GM19025 (cell line): ENCODE data around the gene CAPZB.
"Not testable (repeated sequence)": the region's sequence is repeated elsewhere in the genome, so short reads cannot be mapped to it uniquely, and the experiment has no call there.

Source experiments
- ATAC-seq: cut with Tn5 transposase; IDR thresholded peaks from one replicate; pipeline ENCODE4 v1.9.1; 2021; ENCODE audit warnings: mild to moderate bottlenecking, low read depth, moderate library complexity; ENCODE audit not compliant: unreplicated experiment

CAPZB gene

DNA sequence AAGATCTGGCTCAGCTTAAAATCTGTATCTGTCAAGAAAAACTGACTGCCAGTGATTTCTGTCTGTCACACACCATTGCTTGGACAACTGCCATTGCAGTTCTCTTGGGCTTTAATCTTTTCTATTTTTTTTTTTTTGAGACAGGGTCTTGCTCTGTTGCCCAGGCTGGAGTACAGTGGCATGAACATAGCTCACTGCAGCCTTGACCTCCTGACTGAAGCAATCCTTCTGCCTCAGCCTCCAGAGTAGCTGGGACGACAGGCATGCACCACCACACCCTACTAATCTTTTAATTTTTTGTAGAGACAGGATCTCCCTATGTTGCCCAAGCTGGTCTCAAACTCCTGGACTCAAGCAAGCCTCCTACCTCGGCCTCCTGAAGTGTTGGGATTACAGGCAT, 14.5 kb upstream of the CAPZB start:
- not testable (repeated sequence) for ATAC-seq

DNA sequence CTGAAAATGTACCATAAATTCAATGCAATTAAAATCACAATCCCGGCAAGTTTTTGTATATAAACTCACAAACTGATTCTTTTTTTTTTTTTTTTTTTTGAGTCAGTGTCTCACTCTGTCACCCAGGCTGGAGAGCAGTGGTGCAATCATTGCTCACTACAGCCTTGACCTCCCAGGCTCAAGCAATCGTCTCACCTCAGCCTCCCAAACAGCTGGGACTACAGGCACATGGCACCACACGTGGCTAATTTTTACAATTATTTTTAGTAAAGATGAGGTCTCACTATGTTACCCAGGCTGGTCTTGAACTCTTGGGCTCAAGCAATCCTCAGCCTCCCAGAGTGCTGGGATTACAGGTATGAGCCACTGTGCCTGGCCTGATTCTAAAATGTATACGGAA, 12.1 kb upstream of the CAPZB start:
- not testable (repeated sequence) for ATAC-seq

DNA sequence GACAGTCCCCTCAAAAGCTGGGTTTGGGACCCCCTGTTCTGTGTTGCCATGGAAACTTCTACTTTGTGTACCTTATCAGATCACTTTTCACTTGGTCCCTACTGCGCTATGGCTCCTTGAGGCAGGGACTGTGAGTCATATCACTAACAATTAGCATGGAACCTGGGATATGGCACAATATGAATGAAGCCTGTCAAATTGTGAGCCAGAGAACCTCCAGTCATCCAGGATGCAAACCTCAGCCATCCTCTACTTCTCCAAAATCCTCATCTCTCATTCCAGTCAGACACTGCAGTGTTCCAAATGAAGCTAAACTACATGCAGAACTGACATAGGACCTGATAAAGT, 11.2 kb upstream of the CAPZB start:
- ATAC-seq = no peak

DNA sequence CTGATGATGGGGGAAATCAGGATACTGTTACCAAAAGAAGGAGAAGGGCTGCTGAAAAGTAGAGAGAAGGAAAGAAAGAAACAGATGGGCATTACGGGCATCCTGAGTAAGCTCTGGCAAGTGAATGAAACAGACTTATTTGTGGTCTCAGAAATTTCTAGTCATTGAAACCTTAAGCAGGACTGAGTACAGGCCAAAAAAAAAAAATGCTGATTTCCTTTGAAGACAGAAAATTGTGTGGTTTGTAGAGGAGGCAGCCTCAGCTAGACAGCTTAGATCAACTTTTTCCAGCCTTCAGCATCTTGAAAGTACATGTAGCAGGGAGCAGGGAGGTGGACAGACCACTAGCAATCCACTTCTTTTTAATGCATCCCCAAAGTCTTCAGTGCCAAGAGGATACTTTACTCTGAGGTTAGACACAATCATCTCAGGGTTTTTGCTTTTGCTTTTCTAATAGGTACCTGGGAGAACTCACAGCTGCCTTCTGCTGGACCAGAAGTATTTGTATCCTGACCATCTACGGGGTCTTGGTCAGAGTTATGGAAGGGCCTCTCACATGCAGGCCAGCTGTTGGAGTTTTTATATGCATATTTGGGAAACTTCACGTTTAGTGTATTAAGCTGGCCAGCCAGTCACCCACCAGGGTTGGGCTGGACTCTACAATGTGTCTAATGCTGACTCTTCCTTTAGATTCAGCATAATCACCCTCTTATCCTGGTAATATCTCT, 10.6 kb upstream of the CAPZB start:
- ATAC-seq = no peak

DNA sequence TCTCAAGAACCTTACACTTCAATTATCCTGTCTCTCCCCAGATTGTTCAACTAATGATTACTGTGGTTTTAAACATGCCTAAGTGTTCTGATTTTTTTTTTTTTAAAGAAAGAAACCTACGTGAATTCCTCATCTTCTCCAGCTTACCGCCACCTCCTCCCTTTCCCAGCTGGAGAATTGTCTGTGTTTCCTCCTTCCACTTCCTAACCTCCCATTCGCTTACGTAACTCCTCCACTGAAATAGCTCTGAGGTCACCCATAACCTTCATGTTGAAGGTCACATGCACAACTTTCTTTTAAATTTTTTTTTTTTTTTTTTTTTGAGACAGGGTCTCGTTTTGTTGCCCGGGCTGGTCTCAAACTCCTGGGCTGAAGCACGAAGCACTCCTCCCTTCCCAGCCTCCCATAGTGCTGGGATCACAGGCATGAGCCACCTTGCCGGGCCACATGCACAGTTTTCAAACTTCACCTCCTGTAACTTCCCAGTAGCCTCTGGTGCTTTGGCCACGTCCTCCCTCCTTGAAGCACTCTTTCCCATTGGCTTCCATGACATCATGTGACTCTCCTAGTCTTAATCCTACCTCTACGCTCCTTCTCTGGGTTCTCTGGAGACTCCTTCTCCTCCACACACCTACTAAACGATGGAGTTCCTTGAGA, 9.8 kb upstream of the CAPZB start:
- ATAC-seq = no peak

DNA sequence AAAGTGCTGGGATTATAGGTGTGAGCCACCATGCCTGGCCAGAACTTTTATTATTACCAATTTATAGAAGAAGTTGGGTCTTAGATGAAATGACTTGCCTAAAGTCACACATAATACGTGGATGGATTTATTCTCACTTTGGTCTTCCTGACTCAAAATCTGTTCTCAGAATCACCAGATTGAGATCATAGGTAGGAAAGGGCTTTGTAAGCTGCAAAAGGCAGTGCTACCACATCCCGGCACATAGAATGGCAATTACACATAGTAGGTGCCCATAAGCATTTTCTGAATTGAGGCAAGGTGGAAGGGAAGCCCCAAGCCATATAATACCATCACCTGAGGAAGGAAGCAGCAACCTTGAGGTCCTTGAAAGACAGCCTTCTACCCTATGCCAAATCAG, 8.2 kb upstream of the CAPZB start:
- ATAC-seq = no peak

DNA sequence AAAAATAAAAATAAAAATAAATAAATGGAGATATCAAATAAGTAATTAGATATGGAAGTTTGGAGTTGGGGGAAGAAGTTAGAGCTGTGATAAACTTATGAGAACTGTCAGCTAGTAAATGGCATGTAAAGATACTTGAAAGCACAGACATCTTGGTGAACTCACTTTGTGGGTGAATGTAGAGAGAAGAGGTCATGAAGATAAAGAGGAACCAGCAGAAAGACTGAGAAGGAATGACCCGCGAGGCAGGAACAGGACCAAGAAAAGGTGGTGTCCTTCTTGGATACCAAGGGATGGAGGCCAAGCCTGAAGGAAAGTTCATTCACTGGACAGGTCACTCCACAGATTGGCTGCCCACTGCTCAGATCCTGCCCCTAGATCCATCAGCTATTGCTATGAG, 4.7 kb upstream of the CAPZB start:
- ATAC-seq = no peak

DNA sequence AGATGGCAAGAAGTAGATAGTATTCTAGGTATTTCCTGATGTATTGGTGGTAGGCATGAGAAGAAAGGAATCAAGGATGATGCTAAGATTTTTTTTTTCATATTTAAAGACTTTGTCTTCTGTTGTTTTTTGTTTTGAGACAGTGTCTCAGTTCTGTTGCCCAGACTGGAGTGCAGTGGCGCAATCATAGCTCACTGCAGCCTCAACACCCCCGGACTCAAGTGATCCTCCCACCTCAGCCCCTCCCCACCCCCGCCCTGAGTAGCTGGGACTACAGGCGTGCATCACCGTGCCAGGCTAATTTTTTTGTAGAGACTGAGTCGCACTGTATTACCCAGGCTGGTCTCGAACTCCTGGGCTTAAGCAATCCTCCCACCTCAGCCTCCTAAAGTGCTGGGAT, 2.8 kb upstream of the CAPZB start:
- no peak for ATAC-seq

DNA sequence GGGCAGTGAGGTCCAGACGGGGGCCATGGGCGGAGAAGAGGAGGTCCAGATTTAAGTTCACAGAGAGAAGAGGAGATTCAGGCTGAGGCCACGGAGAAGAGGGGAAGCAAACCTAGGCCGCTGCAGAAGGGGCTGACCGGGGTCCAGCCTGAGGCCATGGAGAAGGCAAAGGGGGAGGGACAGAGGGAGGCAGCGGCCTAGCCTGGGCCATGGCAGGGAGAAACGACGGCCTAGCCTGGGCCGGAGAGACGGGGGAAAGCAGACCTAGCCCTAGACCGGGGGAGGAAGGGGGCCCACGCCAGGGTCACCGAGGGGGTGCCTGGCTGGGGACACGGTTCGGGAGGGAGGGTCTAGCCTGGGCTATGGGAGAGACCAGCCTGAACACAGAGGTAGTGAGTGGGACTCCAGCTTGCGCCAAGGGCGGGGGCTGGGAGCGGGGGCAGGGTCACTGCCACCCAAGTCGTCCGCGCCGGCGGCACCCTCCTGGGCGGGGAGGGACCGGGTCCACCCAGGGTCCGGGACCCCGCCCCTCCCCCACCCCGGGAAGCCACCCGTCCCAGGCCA, 459 bp downstream of the CAPZB start:
- peak; percentile 3 for ATAC-seq

DNA sequence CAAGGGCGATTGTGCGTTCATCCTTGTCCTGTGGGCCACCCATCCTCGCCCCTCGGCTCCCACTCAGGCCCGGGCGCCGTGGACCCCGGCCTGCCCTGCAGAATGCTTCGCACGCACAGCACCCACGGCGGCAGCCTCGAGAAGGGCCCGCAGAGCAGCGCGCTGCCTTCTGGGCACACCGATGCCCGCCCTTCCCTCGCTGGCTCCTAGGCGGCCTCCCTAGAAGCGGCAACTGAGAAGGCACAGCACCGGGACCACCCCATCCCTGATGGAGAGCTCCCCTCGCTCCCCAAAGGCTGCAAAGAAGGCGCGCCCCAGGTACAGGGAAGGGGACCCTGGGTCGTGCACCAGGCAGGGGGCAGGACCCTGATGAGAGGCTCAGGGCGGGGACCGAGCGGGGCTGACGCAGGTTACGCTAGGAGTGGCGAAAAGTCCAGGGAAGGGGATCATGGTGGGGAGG, 971 bp downstream of the CAPZB start:
- ATAC-seq = no peak

DNA sequence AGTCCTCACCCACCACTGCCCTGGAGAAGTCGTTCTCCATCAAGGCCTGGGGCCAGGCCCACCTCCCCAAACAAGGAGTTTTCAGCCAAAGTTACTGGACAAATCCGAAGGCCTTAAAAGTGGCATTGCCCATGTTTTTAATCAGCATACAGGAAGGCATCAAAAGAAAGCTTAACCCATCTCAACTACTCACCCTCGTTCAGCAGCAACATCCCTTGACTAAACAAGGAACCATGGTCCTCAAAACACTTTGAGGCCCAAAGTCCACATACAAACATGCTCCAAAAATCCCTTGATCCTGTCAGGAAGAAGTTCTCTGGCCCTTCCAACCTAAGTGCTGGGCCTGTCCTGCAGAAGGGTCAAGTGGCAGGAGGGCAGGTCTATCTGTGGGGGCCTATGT, 1.6 kb downstream of the CAPZB start:
- no peak for ATAC-seq

DNA sequence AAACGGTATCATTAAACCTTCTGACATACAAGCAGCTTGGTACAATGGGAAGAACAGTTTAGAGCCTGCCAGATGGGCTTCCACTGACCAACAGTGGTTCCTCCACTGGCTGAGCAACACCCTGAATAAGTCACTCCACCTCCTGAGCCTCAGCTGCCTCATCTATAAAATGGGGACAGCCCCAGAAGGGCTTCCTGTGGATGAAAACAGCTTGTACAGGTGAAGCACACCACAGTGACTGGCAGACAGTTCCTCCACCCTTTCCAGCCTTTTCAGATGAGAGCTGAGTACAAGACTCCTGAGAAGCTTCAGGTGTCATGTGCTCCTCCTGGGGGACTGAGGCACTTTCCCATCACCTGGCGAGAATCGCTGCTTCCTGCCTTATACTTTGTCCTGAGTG, 2.1 kb downstream of the CAPZB start:
- no peak for ATAC-seq

DNA sequence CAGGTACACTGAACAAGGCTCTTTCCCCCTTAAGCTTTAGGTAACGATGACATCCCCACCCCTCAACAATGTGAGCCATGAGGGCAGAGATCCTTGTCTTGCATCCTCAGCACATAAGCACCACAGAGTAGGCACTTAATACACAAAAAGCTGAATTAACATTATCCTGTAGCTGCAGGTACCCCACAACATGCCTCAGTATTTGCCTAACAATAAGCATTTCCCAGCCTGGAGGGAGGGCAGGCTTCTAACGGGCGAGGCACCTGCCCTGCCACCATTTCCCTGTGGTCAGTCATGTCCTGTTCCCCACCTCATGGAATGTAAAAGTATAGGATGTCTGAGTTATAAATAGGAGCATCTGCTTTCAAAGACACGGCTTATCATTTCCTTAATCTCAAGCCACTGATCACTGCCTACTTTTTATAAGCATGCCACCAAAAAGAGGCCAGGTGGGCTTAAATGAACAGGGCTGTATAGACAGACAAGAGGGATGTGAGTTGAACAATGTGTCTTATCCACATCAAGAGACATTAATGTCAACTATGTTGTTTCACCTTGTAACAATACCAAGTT, 3.4 kb downstream of the CAPZB start:
- no peak for ATAC-seq

DNA sequence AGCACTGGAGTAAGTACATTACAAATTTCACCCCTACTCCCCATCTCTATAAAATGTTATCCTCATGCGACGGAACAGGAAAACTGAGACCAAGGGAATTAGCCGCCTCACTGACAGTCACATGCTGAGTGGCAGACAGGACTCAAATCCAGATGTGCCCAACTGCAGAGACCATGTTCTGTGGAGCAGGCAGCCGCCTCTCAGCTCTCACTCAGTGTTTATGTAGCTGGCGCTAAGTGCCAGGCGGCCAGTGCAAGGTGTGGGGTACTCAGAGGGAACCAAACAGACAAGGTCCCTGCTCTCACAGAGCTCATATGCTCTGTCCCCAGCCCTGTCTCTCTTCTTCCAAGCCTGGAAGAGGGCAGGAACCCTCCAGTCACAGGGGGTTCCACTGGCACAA, 5.1 kb downstream of the CAPZB start:
- no peak for ATAC-seq

DNA sequence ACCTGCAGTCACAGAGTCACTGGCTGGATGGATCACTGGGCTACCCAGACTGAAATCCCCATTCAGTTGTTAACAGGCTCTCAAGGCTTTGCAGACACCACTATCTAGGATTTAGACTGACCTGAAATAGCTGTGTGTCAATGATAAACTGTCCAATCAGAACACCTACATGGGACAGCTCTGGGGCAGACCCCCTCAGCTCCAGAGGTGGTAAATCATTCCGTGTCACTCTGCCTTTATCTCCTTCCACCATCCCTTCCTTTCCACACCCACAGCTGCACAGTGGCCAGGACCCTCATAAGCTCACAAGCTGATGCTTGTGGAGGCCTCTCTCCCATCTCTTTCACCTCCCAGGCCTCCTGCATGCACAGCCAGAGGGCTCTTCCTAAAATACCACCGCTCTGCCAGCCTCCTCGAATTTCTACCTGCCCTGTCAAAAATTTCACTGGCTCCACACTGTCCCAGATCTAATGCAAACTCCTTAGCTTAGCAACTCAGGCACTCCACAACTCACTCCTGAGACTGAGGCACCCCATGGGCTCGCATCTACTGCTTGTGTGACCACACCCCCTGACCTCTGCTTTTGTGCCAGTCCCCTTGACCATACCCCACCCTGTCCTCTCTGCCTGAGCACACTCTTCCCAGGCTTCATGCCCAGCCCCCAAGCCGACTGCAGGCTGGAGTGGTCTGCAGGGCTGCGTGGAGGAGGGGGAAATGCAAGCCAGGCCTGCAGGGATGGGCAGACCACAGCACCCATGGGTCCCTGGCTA, 5.8 kb downstream of the CAPZB start:
- no peak for ATAC-seq

DNA sequence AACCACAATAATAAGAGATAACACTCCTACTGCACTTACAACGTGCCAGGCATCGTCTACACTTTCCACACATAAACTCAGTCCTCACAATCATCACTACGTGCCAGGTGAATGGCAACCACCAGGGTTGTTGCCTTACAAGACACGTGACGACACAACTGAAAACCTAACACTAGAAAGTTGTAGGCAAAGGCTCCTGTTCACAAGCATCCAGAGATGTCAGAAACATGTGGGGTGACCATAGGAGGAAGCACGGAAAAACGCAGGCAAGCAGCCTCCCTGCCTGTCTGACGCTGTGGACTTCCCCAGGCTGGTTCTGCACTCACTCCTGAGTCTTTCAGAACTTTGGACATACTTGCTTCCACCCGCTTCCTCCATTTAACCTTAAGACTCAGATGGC, 7.0 kb downstream of the CAPZB start:
- no peak for ATAC-seq

DNA sequence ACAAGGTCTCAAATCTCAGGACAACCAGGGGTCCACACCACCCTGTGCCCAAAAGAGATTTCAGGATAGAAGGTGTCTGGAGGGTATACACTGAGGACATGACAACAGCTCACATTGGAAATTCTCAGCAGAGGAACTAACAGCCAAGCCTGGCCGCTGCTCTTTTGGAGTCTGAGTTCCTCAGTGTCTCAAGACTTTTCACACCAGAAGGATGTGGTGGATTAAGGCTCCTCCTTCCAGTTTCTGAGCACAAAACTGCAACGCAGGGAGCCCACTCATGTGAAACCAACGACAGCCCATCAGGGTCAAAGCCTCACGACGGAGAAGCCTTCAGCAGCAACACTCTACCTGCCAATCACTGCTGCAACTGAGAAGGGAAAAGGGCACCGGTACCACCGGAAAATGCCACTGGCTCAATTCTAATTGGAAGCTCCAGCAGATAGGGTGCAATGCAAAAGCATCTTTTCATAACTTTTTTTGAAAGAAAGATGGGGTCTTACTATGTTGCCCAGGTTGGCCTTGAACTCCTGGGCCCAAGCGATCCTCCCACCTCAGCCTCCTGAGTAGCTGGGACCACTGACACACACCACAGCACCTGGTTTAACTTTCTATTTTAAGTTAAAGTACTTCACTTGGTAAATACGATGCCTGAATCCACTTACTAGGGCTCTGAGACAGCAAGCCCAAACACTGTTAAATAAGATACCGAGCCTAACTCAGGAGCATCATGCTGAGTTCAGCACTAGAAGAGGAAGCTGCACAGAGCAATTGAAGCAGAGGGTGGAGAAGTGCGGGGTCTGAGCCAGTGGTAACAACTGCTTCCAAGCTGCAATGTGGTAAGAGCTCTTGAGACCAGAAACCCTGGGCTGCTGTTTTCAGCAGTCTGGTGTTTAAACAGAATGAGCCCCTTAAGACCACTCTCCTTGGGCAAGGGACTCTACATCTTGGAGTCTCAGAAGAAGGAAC, 7.8 kb downstream of the CAPZB start:
- ATAC-seq = no peak

DNA sequence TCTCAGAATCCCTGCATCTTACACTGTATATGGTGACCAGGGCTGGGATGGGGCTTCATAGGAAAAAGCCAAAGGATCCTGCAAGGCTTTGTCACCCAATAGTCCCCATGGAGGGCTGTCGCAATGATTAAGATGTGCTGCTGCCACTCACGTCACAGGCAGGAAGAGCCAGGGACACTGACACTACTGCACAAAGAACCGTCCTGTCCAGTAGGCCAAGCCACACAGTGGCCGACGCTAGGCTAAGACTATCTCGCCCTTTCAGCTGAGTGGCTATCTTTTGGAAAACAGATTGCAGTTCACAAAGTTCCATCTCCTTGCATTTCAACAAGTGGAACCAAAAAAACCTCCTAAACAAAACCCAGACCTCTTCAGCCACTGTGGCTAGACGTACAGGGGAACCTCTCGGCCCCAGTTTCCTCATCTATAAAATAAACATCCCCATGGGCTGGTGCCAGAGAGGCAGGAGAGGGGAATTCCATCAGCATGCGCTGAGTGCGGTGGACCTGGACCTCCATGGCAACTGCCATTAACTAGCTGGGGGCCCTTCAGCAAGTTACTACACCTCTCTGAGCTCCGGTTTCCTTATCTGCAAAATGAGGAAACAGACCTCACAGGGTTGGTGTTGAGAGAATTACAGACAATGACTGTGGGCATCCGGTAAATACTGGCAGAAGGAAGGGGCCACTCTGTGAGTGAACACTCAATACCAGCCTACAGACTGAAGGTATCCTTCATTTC, 8.7 kb downstream of the CAPZB start:
- no peak for ATAC-seq

DNA sequence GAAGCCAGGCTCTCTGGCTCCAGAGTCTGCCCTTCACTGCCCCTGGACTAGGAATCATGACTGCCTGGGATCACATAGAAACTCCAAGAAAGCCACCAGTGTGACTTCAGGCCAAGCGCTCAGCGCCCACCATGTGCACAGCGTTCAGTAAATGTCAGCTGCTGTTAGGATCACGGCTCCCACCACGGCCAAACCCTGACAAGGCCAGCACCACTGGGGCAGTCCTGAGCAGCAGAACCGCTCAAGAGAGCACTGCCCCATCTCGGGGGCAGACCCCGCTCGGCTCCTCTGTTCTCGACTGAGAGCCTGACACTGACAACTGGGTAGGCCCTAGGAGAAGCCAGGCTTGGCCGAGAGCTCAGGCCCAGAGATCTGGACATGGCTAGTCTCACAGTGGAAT, 10.0 kb downstream of the CAPZB start:
- no peak for ATAC-seq
